Retinal pigment epithelial cell (primary cell): Measurements from ENCODE around the gene PER2.

ENCODE experiments used
- DNase-seq: peaks from one replicate; pipeline ENCODE4 v3.0.0-alpha.2; 2010; ENCODE audit warnings: low read depth
- H3K4me3 ChIP-seq: 2 replicates; pipeline ENCODE4 v1.5.1; 2011; ENCODE audit warnings: mild to moderate bottlenecking, low read length, control low read depth, moderate library complexity
- CTCF ChIP-seq: conservative IDR thresholded peaks from 2 replicates; pipeline ENCODE4 v1.5.1; 2011; ENCODE audit warnings: low read depth, low read length, control low read depth, inconsistent platforms

Gene PER2

GRCh38 chr2:238207006-238207405 lies 81.4 kb downstream of the PER2 start:
- no peak for TF ChIP-seq CTCF
- no peak overlapping the region for H3K4me3 ChIP-seq
- DNase-seq, result no peak

- TF ChIP-seq CTCF, result no peak
- H3K4me3 ChIP-seq, result peak overlapping the region; percentile 57
- DNase-seq, result no peak
Observed at GRCh38 chr2:238203973-238204683, 84.3 kb downstream of the PER2 start.

- TF ChIP-seq CTCF, result no peak
- peak; percentile 25 for DNase-seq
Observed at GRCh38 chr2:238203094-238203972, 85.1 kb downstream of the PER2 start, which contains the start of gene ILKAP. Gene ILKAP (minus strand): TSS chr2:238203695. CDS start chr2:238203553, 142 bp downstream.

DNA sequence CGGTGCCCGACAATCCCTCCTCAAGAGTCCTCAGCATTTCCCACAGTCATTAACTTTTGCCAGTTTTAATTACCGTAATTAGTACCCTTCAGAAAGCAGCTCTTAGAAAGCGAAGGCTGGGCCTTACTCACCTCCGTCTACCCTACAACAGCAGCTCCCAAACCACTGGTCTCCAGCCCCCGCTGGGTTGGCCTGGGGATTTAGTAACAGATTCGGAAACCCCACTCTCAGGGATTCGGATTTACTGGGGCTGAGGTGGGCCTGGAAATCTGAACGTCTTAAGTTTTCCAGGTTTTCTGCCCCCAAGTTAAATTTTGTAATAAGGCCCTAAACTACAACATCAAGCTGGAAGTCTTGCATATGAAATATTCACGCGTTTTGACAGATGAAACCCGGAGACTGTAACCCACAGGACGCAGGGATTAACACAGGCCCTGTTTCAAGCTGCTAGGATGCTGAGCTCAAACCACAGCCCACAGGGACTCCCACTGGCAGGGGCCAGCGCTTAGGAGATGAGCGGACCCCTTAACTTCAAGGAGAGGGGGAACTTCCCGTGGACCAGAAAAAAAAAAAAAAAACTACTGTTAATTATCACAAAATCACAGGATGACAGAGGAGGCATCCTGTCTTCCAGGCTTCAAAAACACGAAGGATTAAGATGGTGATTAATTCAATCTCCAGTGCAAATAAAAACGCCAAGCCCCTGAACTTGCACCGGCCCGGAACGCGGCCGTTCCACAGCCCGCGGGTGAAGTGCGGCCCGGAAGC lies 85.9 kb downstream of the PER2 start:
- H3K4me3 ChIP-seq, result peak overlapping the region; percentile 73
- TF ChIP-seq CTCF, result no peak
- DNase-seq, result no peak

More at GRCh38 chr2:238203094-238203972, 85.1 kb downstream of the PER2 start, which contains the start of gene ILKAP:
- H3K4me3 ChIP-seq, result peak within 1 kb of the TSS; percentile 73
